Ramos (cell line): ENCODE results near the gene CACHD1.
"Not testable (repeated sequence)": the region's sequence is repeated elsewhere in the genome, so short reads cannot be mapped to it uniquely, and the experiment has no call there.

Experiments
- in situ Hi-C: fragments of 300-500 bp; cut with MboI; formaldehyde crosslinking; loops from one replicate; pipeline ENCODE4 v1.14.3; 2022; ENCODE audit warnings: low sequenced_read_pairs; ENCODE audit not compliant: unreplicated experiment

CACHD1 gene

GRCh38 chr1:64578270-64578973 is 108.5 kb downstream of the CACHD1 start:
- in situ Hi-C loops = no loop called here

- in situ Hi-C loops = no loop called here
Measured at GRCh38 chr1:64579767-64580166, 109.8 kb downstream of the CACHD1 start.

- in situ Hi-C loops = no loop called here
Measured at GRCh38 chr1:64581135-64581842, 111.4 kb downstream of the CACHD1 start.

- in situ Hi-C loops = no loop called here
Measured at GRCh38 chr1:64581843-64582185, 111.9 kb downstream of the CACHD1 start.

GRCh38 chr1:64584479-64584878 is 114.5 kb downstream of the CACHD1 start:
- in situ Hi-C loops = no loop called here

GRCh38 chr1:64588876-64589275 is 118.9 kb downstream of the CACHD1 start:
- in situ Hi-C loops = no loop called here

- in situ Hi-C loops = no loop called here
Measured at GRCh38 chr1:64590316-64590715, 120.4 kb downstream of the CACHD1 start.

- in situ Hi-C loops = no loop called here
Measured at GRCh38 chr1:64594446-64594845, 124.5 kb downstream of the CACHD1 start.

GRCh38 chr1:64595871-64596515 is 126.1 kb downstream of the CACHD1 start:
- in situ Hi-C loops = no loop called here

GRCh38 chr1:64597113-64597512 is 127.2 kb downstream of the CACHD1 start:
- in situ Hi-C loops = no loop called here

- in situ Hi-C loops = no loop called here
Measured at GRCh38 chr1:64598100-64598571, 128.2 kb downstream of the CACHD1 start.

- in situ Hi-C loops = no loop called here
Measured at GRCh38 chr1:64599242-64599641, 129.3 kb downstream of the CACHD1 start.

- in situ Hi-C loops = no loop called here
Measured at GRCh38 chr1:64601207-64601606, 131.3 kb downstream of the CACHD1 start.

GRCh38 chr1:64608005-64608650 is 138.2 kb downstream of the CACHD1 start:
- in situ Hi-C loops = no loop called here

- in situ Hi-C loops = no loop called here
Measured at GRCh38 chr1:64608651-64609048, 138.7 kb downstream of the CACHD1 start.

GRCh38 chr1:64610950-64611349 is 141.0 kb downstream of the CACHD1 start:
- in situ Hi-C loops = not testable (repeated sequence)

- in situ Hi-C loops = no loop called here
Measured at GRCh38 chr1:64616039-64616438, 146.1 kb downstream of the CACHD1 start.

GRCh38 chr1:64623750-64624191 is 153.8 kb downstream of the CACHD1 start:
- in situ Hi-C loops = no loop called here

GRCh38 chr1:64624218-64624713 is 154.3 kb downstream of the CACHD1 start:
- in situ Hi-C loops = no loop called here

GRCh38 chr1:64624808-64625207 is 154.9 kb downstream of the CACHD1 start:
- in situ Hi-C loops = no loop called here

GRCh38 chr1:64630611-64631010 is 160.7 kb downstream of the CACHD1 start:
- in situ Hi-C loops = no loop called here
